Astrocyte (in vitro differentiated cells and primary cell): ENCODE results near the gene RAB27B. TPM values are rescaled to one million over a fixed set of nuclear protein-coding genes. Genes with fewer than 3 reads are reported as not detected.
A peak's percentile ranks its signal among the peaks of the same experiment; 100 is the strongest.

Experiments used
- DNase-seq: peaks from one replicate; pipeline ENCODE4 v3.0.0-alpha.2; 2010; ENCODE audit warnings: low read depth
- FAIRE-seq: peaks from 2 replicates; lab custom pipeline; 2011; peaks lifted over from hg19 to GRCh38; lab: Jason Lieb, UNC
- H2AFZ ChIP-seq: 2 replicates; pipeline ENCODE4 v1.6.0; 2012; ENCODE audit warnings: low read depth, low read length, inconsistent platforms
- H3K27ac ChIP-seq: 2 replicates; pipeline ENCODE4 v1.5.1; 2011; ENCODE audit warnings: low read depth, low read length, inconsistent platforms
- H3K27me3 ChIP-seq: 2 replicates; pipeline ENCODE4 v1.6.0; 2011; ENCODE audit warnings: low read length, inconsistent platforms; ENCODE audit not compliant: insufficient read depth
- H3K36me3 ChIP-seq: 2 replicates; pipeline ENCODE4 v1.5.1; 2011; ENCODE audit warnings: low read length, inconsistent platforms; ENCODE audit not compliant: insufficient read depth
- H3K4me1 ChIP-seq: 2 replicates; pipeline ENCODE4 v1.5.1; 2011; ENCODE audit warnings: low read length, inconsistent platforms; ENCODE audit not compliant: insufficient read depth
- H3K4me2 ChIP-seq: 2 replicates; pipeline ENCODE4 v1.6.0; 2012; ENCODE audit warnings: low read length, inconsistent platforms
- H3K4me3 ChIP-seq: 2 replicates; pipeline ENCODE4 v1.5.1; 2011; ENCODE audit warnings: low read depth, mild to moderate bottlenecking, low read length, inconsistent platforms; ENCODE audit not compliant: insufficient read depth
- H3K79me2 ChIP-seq: 2 replicates; pipeline ENCODE4 v1.6.0; 2012; ENCODE audit warnings: mild to moderate bottlenecking, low read length, inconsistent platforms; ENCODE audit not compliant: insufficient read depth
- H3K9ac ChIP-seq: 2 replicates; pipeline ENCODE4 v1.6.0; 2012; ENCODE audit warnings: mild to moderate bottlenecking, low read length, inconsistent platforms
- H3K9me3 ChIP-seq: 2 replicates; pipeline ENCODE4 v1.5.1; 2012; ENCODE audit warnings: low read depth, mild to moderate bottlenecking, low read length, inconsistent platforms; ENCODE audit not compliant: insufficient read depth
- H4K20me1 ChIP-seq: 2 replicates; pipeline ENCODE4 v1.6.0; 2012; ENCODE audit warnings: low read length, inconsistent platforms; ENCODE audit not compliant: insufficient read depth
- H3K27ac Mint-ChIP-seq: one replicate; pipeline ENCODE4 v1.8.0; 2021; ENCODE audit warnings: mild to moderate bottlenecking, mixed read lengths; ENCODE audit not compliant: unreplicated experiment
- H3K27me3 Mint-ChIP-seq: one replicate; pipeline ENCODE4 v1.8.0; 2021; ENCODE audit warnings: low read depth, mixed read lengths; ENCODE audit not compliant: unreplicated experiment
- H3K36me3 Mint-ChIP-seq: one replicate; pipeline ENCODE4 v1.8.0; 2021; ENCODE audit warnings: low read depth, mixed read lengths; ENCODE audit not compliant: unreplicated experiment
- H3K4me1 Mint-ChIP-seq: one replicate; pipeline ENCODE4 v1.8.0; 2021; ENCODE audit warnings: low read depth, mixed read lengths; ENCODE audit not compliant: unreplicated experiment
- H3K4me3 Mint-ChIP-seq: one replicate; pipeline ENCODE4 v1.8.0; 2021; ENCODE audit warnings: mild to moderate bottlenecking, moderate library complexity, mixed read lengths; ENCODE audit not compliant: unreplicated experiment
- H3K9me3 Mint-ChIP-seq: one replicate; pipeline ENCODE4 v1.8.0; 2021; ENCODE audit warnings: mild to moderate bottlenecking, mixed read lengths; ENCODE audit not compliant: unreplicated experiment
- CTCF ChIP-seq: IDR thresholded peaks from 2 replicates; pipeline ENCODE4 v1.5.1; 2011; ENCODE audit warnings: low read depth, mild to moderate bottlenecking, inconsistent platforms, low read length, moderate library complexity; ENCODE audit not compliant: insufficient read depth
- EZH2 ChIP-seq: IDR thresholded peaks from 2 replicates; pipeline ENCODE4 v1.6.1; 2012; ENCODE audit warnings: mild to moderate bottlenecking, low read length, inconsistent platforms; ENCODE audit not compliant: insufficient read depth
- total RNA-seq: library from RNA; stranded (reverse); gene quantifications from 2 replicates; pipeline ENCODE4 v1.2.1, GENCODE V29; 2021

RAB27B gene
- total RNA-seq, 1 donor from 2014 or later, result 0.91 TPM

GRCh38 chr18:54822872-54823845, 5.1 kb upstream of the RAB27B start:
- no peaks in the 10 kb centered on the region for H4K20me1 ChIP-seq
- H3K27ac ChIP-seq, result peak overlapping the region; percentile 56
- Mint-ChIP-seq H3K4me3 (no peak overlapping the region), H3K36me3 (no peaks in the 10 kb centered on the region), H3K4me1 (peaks cover 9% of the 10 kb centered on the region), H3K27ac (peak overlapping the region; percentile 8), H3K9me3 (no peaks in the 10 kb centered on the region), H3K27me3 (peaks cover 4% of the 10 kb centered on the region)
- H3K27me3 ChIP-seq, result no peaks in the 10 kb centered on the region
- no peak overlapping the region for H3K4me3 ChIP-seq
- no peaks in the 10 kb centered on the region for H3K9me3 ChIP-seq
- no peaks in the 10 kb centered on the region for H3K36me3 ChIP-seq
- H3K4me2 ChIP-seq, result peak overlapping the region; percentile 17
- peak; percentile 84 for FAIRE-seq
- no peaks in the 10 kb centered on the region for H3K4me1 ChIP-seq
- no peak overlapping the region for H2AFZ ChIP-seq
- no peaks in the 10 kb centered on the region for H3K79me2 ChIP-seq
- DNase-seq, result peak; percentile 86
- peak overlapping the region; percentile 18 for H3K9ac ChIP-seq
- TF ChIP-seq CTCF, result no peak

GRCh38 chr18:54824761-54825160, 3.5 kb upstream of the RAB27B start:
- H3K9ac ChIP-seq, result no peak overlapping the region
- no peaks in the 10 kb centered on the region for H3K36me3 Mint-ChIP-seq
- no peaks in the 10 kb centered on the region for H3K79me2 ChIP-seq
- TF ChIP-seq EZH2 (no peak), CTCF (no peak)
- H3K9me3 ChIP-seq, result no peaks in the 10 kb centered on the region
- H3K27ac ChIP-seq, result no peak overlapping the region
- H3K9me3 Mint-ChIP-seq, result no peaks in the 10 kb centered on the region
- H3K4me3 ChIP-seq, result no peak overlapping the region
- no peaks in the 10 kb centered on the region for H3K36me3 ChIP-seq
- FAIRE-seq (no peak), DNase-seq (no peak)
- H3K4me1 ChIP-seq, result peaks cover 6% of the 10 kb centered on the region
- no peaks in the 10 kb centered on the region for H4K20me1 ChIP-seq
- H3K4me3 Mint-ChIP-seq, result no peak overlapping the region
- peaks cover 4% of the 10 kb centered on the region for H3K27me3 Mint-ChIP-seq
- no peak overlapping the region for H3K4me2 ChIP-seq
- H3K4me1 Mint-ChIP-seq, result peaks cover 12% of the 10 kb centered on the region
- H3K27ac Mint-ChIP-seq, result no peak overlapping the region
- H2AFZ ChIP-seq, result no peak overlapping the region
- H3K27me3 ChIP-seq, result no peaks in the 10 kb centered on the region
